Fibroblast of mammary gland (primary cell): ENCODE data around the gene OR13G1.
A peak's percentile ranks its signal among the peaks of the same experiment; 100 is the strongest.
"Not testable (repeated sequence)": the region's sequence is repeated elsewhere in the genome, so short reads cannot be mapped to it uniquely, and the experiment has no call there.

ENCODE experiments used
- DNase-seq: peaks from one replicate; pipeline ENCODE4 v3.0.0-alpha.2; 2010; ENCODE audit warnings: low read depth
- H3K4me3 ChIP-seq: 2 replicates; pipeline ENCODE4 v1.5.1; 2011; ENCODE audit warnings: low read depth, mild to moderate bottlenecking, low read length, moderate library complexity; ENCODE audit not compliant: control insufficient read depth
- CTCF ChIP-seq: conservative IDR thresholded peaks from 2 replicates; pipeline ENCODE4 v1.5.1; 2011; ENCODE audit warnings: low read depth, low read length, inconsistent platforms; ENCODE audit not compliant: control insufficient read depth, insufficient read depth

The OR13G1 gene

GRCh38 chr1:247679639-247680038 lies at the start of gene OR13G1:
Gene OR13G1, minus strand, starts transcription at chr1:247679739. Its CDS starts 6,698 bp downstream, at chr1:247673041.
- H3K4me3 ChIP-seq, result no peak within 1 kb of the TSS
- DNase-seq, result no peak
- TF ChIP-seq CTCF, result no peak

- no peak for DNase-seq
- H3K4me3 ChIP-seq, result no peak overlapping the region
- TF ChIP-seq CTCF, result no peak
Observed at GRCh38 chr1:247721222-247721621, 41.7 kb upstream of the OR13G1 start.

- TF ChIP-seq CTCF, result no peak
- DNase-seq, result no peak
- H3K4me3 ChIP-seq, result no peak within 1 kb of the TSS
Observed at GRCh38 chr1:247716546-247716945, 37.0 kb upstream of the OR13G1 start, which contains the start of gene OR6F1. Gene OR6F1, minus strand, starts transcription at chr1:247716646. Its CDS starts 3,891 bp downstream, at chr1:247712755.

GRCh38 chr1:247713753-247714152 lies 34.2 kb upstream of the OR13G1 start:
- TF ChIP-seq CTCF, result no peak

GRCh38 chr1:247710681-247711080 lies 31.1 kb upstream of the OR13G1 start:
- not testable (repeated sequence) for DNase-seq

More at GRCh38 chr1:247713753-247714152, 34.2 kb upstream of the OR13G1 start:
- no peak overlapping the region for H3K4me3 ChIP-seq
- DNase-seq, result no peak

GRCh38 chr1:247701338-247701737 lies 21.8 kb upstream of the OR13G1 start:
- H3K4me3 ChIP-seq, result no peak overlapping the region
- no peak for TF ChIP-seq CTCF
- DNase-seq, result no peak

More at GRCh38 chr1:247710681-247711080, 31.1 kb upstream of the OR13G1 start:
- not testable (repeated sequence) for H3K4me3 ChIP-seq

- H3K4me3 ChIP-seq, result no peak overlapping the region
- peak; percentile 76 for TF ChIP-seq CTCF
- peak; percentile 43 for DNase-seq
Observed at GRCh38 chr1:247681288-247681897, 1.9 kb upstream of the OR13G1 start.
